Stimulated activated CD8-positive, alpha-beta memory T cell treated with anti-CD3 and anti-CD28 coated beads, Interleukin-4, amount 100 ng/mL, for 48 hours (primary cell): ENCODE measurements around the gene FANCM.

Source experiments
- DNase-seq: peaks from one replicate; pipeline ENCODE4 v3.0.0-alpha.2; 2020

Gene FANCM, protein sequence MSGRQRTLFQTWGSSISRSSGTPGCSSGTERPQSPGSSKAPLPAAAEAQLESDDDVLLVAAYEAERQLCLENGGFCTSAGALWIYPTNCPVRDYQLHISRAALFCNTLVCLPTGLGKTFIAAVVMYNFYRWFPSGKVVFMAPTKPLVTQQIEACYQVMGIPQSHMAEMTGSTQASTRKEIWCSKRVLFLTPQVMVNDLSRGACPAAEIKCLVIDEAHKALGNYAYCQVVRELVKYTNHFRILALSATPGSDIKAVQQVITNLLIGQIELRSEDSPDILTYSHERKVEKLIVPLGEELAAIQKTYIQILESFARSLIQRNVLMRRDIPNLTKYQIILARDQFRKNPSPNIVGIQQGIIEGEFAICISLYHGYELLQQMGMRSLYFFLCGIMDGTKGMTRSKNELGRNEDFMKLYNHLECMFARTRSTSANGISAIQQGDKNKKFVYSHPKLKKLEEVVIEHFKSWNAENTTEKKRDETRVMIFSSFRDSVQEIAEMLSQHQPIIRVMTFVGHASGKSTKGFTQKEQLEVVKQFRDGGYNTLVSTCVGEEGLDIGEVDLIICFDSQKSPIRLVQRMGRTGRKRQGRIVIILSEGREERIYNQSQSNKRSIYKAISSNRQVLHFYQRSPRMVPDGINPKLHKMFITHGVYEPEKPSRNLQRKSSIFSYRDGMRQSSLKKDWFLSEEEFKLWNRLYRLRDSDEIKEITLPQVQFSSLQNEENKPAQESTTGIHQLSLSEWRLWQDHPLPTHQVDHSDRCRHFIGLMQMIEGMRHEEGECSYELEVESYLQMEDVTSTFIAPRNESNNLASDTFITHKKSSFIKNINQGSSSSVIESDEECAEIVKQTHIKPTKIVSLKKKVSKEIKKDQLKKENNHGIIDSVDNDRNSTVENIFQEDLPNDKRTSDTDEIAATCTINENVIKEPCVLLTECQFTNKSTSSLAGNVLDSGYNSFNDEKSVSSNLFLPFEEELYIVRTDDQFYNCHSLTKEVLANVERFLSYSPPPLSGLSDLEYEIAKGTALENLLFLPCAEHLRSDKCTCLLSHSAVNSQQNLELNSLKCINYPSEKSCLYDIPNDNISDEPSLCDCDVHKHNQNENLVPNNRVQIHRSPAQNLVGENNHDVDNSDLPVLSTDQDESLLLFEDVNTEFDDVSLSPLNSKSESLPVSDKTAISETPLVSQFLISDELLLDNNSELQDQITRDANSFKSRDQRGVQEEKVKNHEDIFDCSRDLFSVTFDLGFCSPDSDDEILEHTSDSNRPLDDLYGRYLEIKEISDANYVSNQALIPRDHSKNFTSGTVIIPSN (N-terminal part only)

DNA sequence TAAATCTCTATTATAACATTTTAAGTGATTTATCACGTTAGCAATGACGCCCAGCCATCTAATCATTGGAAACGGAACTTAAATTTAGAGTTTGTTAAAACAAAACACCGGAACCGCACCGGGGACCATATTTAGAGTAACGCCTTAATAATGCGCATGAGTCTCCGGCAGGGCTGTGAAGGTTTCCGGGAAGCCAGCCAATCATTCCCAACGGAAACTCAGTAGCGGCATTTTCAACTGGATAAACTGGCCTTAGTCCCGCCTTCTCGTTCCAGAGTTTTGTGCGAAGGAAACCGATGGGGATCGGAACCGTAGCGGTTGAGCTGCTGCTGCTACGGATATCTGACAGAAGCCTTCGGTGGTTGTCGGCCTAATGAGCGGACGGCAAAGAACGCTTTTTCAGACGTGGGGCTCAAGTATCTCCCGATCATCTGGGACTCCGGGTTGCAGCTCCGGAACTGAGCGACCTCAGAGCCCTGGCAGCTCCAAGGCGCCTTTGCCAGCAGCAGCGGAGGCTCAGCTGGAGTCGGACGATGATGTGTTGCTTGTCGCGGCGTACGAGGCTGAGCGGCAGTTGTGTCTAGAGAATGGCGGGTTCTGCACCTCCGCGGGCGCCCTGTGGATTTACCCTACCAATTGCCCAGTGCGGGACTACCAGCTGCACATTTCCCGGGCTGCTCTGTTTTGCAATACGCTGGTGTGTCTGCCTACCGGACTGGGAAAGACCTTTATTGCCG lies at the start of gene FANCM:
FANCM (plus strand) TSS at position 272 of the 737 bp plus-strand sequence; CDS start at position 374, 102 bp downstream.
- DNase-seq: peak; percentile 89

DNA sequence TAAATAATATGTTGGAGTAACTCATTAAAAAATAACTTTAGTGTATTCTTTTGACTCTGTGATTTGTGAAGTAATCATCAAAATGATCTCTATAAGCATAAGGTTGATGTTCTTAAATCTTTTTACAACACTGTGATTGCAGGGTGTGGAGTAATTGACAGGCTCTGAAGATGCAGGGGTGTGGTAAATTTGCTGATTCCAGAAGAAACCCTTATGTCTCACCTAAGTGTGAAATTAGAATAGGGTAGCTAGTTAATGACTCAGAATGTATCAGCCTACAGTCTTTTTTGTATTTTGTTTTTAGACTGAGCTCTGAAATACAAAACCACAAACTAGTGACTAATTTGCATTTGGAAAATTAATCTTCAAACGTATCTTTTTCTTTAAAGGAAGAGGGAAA lies 45.9 kb upstream of the FANCM start:
- no peak for DNase-seq

DNA sequence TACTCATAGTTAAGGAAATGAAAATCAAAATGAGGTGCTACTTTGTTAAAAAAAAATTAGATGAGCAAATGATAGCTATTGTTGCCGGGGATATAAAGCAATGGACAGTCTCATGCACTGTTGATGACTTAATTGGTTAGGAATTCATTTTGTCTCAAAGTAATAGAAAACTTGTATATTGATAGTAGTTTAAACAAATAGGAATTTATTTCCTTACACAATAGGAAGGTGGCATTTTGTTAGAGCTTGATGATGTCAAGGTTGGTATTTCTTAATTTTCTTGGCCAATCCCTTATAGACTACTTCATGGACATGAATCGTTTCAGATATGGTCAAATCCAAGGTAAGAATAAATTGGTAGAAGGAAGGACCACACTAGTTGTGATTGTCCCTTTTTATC lies 44.0 kb upstream of the FANCM start:
- DNase-seq: no peak

DNA sequence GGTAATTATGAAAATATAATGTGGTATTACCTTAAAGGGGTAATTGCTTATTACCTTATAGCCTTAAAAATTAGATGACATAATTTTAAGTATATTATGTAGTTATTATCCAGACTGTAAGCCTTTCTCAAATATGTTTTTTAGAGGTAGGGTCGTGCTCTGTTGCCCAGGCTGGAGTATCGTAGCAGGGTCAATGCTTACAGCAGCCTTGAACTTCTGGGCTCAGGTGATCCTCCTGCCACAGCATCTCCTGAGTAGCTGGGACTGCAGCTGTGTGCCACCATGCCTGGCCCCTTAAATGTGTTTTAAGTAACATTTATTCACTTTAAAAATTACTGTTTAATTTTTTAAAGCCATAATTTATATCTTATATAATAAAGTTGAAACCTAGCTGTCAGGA lies 41.5 kb upstream of the FANCM start:
- DNase-seq: no peak

DNA sequence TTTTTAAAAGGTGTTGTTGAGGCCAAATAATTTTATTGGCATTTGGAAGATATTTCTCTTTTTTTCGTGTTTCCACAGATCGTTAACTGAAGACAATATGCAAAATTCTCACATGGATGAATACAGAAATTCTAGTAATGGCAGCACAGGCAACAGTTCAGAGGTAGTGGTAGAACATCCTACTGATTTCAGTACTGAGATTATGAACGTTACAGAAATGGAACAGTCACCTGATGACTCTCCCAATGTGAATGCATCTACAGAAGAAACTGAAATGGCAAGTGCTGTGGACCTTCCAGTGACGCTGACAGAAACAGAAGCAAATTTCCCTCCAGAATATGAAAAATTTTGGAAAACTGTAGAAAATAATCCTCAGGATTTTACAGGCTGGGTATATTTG lies 40.6 kb upstream of the FANCM start:
- no peak for DNase-seq

DNA sequence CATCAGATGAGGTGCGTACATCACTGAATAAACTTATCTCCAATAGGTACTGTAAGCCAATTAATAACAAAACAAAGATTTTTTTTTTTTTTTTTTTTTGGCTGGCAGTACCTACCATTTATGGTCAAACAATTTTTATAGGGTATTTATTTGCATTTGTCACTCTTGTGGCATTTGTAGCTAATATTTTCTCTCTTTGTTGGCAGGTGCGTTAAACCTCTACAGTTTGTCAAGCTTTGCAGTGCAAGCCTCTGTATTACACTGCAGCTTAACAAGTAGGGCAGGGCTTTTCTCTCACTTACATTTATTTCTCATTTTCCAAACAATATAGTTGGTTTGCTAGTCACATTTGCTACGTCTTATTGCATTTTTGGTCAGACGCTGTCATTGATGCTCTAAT lies 39.5 kb upstream of the FANCM start:
- DNase-seq: no peak

DNA sequence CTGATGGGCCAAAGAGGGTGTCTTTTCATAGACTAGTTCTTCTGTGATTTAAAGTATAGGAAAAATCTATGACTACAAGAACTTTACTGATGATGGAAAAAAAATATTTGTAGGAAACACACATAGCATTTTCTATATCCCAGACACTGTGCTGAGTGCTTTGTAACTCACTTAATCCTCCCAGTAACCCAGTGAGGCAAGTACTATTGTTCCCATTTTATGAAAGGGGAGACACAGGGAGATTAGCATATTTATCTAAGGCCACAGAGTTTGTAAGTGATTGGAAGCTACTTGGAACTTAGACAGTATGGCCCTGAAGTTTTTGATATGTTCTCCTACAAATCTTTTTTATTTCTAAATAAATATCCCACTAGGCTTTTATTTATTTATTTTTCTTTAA lies 31.9 kb upstream of the FANCM start:
- DNase-seq: no peak

DNA sequence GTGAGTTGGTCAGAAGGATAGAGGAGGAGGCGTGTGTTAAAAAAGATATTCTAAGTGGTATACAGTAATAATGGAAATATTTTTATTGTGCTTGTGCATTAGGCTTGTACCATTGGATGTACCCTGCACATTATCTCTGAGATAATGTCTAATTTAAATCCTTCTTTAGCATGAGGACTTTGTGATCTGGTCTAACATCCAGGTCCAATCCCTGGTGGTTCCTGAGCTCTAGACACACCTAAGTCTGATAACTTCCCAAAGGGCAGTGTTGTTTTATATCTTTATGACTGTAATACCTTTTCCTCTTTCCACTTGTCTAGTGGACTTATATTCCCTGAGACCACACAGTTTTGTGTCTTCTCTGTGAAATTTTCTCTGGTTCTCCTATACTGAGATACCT lies 31.2 kb upstream of the FANCM start:
- no peak for DNase-seq

DNA sequence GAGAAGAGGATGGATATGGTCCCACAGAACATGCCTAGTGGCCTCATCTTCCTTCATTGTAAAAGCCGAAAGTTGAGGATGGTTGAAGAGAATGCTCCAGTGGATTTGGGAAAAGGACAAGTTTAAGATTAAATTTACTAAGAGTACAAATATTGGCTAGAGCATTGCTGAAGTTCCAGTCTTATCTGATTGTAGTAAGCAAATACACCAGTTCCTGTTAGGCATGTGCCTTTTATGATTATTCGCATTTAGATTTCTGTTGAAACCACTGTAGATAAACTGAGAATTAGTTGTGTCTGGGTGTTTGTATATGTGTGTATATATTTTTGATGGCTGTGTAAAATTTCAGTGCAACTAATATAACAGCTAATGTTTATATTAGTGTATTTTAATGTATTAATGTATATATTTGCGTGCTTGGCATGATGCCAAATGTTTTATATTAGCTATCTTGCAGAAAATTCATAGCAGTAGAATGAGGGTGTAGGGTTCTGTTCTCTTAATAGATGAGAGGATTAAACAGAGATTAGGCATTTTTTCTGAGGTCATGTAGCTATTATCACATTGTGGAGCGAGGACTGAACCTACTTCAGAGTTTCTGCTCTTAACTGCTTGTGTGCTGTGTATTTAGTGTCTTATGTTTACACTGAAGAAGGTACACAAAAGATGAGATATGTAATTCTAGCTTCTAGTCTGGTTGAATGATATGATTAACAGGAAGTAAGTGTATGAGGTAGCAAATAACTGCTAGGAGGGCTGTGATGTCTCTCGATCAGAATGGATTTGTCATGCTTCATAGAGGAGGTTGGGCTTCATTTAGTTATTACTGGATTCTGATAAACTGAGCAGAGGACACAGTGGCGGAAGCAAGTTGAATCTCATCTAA lies 22.6 kb upstream of the FANCM start:
- no peak for DNase-seq

DNA sequence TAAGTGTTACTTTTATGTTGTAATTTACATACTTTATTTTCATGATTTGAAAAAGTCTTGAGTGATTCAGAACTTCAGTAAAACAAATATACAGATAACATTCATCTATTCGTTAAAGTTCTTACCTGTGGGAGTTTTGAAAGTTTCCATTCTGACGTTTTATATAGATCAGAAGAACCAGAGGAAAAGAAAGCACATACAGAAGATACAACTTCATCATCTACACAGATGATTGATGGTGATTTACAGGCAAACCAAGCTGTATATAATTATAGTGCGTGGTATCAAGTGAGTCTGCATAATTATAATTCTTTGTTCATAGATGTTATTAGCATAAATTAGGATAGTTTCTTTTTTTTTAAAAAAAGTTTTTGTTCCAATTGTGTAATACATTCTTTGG lies 21.4 kb upstream of the FANCM start:
- no peak for DNase-seq

DNA sequence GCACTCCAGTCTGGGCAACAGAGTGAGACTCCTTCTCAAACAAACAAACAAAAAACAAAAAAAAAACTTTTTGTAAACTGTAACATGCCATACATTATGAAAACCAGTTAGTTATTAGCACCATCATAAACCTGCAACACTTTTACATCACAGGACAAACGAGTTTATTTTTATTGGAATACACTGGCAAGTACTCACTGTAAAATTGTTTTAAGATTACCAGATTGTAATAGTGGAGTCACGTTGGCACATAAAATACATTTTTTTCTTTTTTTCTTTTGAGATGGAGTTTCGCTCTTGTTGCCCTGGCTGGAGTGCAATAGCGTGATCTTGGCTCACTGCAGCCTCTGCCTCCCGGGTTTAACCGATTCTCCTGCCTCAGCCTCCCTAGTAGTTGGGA lies 17.1 kb upstream of the FANCM start:
- no peak for DNase-seq

DNA sequence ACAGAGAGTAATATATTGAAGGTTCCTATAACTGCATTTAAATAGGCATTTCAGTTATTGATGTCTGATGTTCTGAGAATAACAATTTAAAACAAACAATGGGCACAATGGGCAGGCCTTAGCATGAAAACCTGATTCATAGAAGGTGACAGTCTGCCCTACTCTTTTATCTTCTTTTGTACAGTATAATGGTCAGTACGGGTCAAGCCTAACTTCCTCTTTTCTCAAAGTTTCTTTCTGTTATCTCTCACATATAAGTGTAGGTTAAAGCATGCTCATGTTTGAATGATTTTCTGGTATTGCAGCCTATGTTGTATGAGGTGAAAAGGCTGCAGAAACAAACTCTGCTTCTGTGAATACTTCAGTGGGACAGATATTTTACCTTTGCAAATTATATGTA lies 15.6 kb upstream of the FANCM start:
- DNase-seq: no peak

DNA sequence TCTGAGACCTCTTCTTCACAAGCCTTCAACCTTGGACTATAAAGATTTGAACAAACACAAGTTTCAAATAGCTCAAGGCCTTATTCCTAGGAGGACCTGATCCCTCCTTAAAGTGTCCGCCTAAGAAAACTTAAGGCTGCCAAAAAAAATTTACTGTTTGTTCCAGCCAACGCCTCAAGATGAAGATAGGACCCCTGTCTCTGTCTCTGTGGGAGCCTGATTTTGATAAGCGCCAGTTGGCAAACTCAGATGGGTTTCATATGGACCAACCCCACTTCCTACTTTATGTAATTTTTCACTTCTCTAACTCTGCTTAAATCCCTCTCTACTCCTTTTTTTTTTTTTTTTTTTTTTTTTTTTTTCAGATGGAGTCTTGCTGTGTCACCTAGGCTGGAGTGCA lies 12.5 kb upstream of the FANCM start:
- no peak for DNase-seq

DNA sequence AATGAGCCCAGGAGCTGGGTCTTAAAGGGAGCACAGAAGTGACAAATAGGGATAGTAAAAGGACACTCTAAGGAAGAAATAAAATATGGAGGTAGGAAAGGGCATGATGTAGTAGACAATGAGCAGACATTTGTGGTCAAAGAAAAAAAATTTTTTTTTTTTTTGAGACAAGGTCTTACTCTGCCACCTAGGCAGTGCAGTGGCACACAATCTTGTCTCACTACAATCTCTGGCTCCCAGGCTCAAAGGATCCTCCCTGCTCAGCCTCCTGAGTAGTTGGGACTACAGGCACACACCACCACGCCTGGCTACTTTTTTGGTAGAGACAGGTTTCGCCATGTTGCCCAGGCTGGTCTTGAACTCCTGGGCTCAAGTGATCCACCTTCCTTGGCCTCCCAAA lies 10.0 kb upstream of the FANCM start:
- DNase-seq: no peak

DNA sequence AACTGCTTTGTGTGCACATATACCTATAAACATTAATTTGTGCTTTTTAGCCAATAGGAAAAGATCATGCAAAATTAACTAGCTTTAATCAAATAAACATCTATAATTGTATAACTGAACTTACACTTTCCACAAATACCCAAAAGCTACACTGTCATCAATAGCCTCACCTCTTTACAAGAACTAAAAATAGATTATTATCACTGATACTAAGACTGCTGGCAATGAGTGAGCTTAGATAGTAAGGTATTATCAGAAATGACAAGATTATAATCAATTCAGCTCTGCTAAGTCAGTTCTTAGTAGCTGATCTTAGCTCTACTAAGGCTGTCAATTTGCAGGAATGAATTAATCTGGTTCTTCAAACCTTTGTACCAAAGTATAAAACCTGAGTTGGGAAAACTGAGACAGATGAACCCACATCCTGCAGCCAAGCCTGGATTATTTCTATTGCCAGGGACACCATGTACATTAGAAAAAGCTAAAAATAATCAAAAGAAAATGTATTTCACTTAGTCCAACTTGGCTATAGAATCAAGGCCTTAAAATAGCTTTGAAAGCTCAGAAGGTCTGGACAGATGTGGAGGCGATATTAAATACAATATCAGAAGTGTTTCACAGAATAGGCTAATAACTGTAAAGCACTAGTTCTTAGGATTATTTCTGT lies 6.6 kb upstream of the FANCM start:
- DNase-seq: no peak

DNA sequence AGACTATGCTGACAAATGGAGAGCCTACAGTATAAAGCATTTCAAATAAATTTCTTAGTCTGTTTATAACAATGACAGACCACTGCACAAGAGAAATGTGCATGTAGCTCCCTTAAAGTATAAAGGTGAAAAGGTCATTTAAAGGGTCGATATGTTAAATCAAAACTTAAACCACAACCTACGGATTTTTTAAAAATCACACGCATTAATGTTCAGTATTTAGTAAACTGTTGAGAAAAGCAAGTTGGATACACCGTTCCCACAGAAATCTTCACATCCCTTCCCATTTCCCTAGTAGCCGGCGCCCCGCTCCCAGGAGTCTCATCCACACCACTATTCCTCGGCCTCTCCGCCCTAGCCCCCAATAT lies 2.1 kb upstream of the FANCM start:
- no peak for DNase-seq

DNA sequence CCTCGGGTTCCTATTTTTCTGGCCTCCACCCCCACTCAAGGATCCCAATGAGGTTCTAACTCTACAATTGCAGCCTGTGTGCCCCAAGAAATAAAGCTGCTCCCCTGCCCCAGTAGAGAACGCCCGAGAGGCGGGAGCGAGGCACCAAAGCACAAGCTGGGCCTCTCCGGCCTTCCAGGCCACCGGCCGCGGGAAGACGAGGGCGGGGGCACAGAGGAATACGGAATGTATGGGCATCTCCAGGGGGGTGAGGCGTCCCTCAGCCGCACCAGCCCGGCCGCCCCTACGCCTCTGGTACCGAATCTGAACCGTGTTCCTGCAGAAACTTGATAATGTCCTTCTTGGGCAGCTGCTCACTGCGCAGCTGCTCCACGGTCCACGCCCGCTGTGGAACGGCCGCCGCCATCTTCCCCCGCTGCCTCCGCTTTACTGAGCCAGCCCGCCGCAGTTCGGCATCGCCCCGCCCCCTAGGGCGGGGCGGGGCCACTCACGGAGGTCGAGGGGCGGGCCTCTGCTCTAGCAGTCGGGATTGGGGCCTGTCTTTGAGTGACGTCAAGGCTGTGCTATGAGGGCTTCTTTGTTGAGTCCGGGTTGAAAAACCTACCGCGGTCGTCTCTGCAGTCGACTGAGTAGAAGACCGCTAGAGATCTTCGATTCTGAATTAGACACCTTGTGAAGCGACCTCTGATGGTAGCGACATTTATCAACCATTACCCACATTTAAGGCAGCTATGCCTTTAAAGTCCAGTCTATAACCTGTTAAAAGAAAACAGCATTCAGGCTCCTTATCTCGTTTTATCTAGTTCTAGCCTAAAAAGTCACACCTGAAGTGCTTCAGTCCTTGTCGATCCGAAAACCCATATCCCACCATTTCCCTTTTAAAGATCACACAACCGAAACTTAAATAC lies 1.4 kb upstream of the FANCM start, which contains the start of gene FKBP3:
FKBP3 (minus strand) TSS at position 431 of the 908 bp plus-strand sequence; CDS start at position 406, 25 bp downstream.
- peak; percentile 94 for DNase-seq

DNA sequence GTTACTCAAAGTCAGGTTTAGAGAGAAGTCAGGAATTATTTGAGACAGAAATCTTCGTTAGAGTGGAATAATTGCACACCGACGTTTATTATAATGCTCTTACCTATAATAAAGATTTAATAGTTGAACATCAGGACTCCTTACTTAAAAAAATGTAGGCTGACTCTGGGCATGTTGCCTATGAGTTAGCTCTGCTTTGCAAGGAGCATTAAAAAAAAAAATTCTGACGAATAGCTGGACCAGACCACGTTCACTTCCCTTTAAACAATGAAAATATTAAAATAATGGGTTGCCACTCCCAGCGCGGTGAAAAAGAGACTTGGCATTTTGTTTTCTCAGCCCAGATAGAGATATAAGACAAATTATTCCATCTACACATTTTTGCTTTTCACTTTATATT lies 574 bp upstream of the FANCM start:
- DNase-seq: no peak

DNA sequence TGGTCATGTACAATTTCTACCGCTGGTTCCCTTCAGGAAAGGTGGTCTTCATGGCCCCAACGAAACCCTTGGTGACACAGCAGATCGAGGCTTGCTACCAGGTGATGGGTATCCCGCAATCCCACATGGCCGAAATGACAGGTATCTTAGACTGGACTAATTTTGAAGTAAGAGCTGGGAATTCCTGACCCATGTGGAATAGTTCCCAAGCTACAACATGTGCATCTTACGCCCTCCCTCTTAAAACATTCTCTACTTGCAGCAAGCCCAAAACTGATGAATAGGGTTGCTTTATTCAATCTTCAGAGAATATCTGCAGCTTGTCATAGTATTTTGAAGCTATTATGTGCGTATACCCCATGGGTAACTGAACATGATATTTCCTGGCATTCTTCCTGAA lies 669 bp downstream of the FANCM start:
- no peak for DNase-seq
